ENCODE measurements around the gene TAF15. TPM values are rescaled to one million over a fixed set of nuclear protein-coding genes. Genes with fewer than 3 reads are reported as not detected.

The TAF15 gene
- polyA plus RNA-seq, 1 experiment: 51.6 TPM

DNA sequence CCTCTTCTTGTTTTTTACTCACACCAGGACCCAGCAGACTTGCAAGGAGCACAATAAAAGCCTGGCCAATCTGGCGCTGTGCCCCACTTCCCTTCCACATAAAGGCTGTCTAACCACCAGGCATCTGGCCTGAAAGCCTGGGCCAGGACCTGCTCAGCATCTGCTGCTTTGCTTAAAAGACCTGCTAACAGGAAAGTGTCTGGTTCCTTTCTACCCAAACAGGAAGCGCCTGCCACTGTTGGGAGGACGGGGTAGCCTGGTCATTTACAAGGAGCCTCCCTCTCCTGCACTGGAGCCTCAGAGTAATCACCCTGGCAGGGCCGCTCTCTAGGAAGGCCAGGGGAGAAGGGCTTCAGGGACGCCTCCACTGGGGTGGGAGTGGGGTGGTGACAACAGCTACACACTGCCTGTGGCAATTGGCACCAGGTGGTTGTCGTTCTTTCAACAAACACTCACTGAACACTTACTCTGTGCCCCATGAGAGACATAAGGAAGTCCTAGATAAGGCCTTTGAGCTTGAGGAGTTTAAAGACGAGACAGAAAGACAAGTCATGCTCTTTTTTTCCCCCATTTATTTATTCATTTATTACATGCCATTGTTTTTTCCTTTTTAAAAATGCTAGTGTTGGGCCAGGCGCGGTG is 7.6 kb upstream of the TAF15 start:
- TF ChIP-seq, protein P1, sequence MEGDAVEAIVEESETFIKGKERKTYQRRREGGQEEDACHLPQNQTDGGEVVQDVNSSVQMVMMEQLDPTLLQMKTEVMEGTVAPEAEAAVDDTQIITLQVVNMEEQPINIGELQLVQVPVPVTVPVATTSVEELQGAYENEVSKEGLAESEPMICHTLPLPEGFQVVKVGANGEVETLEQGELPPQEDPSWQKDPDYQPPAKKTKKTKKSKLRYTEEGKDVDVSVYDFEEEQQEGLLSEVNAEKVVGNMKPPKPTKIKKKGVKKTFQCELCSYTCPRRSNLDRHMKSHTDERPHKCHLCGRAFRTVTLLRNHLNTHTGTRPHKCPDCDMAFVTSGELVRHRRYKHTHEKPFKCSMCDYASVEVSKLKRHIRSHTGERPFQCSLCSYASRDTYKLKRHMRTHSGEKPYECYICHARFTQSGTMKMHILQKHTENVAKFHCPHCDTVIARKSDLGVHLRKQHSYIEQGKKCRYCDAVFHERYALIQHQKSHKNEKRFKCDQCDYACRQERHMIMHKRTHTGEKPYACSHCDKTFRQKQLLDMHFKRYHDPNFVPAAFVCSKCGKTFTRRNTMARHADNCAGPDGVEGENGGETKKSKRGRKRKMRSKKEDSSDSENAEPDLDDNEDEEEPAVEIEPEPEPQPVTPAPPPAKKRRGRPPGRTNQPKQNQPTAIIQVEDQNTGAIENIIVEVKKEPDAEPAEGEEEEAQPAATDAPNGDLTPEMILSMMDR (IDR thresholded peaks at IDR 0.05; ENCODE audit: low read depth, low read length): no peak
- Histone ChIP-seq H3K9me3 (ENCODE audit: control insufficient read depth, insufficient read depth, low read length) (no peaks in the 10 kb centered on the region), H3K27ac (ENCODE audit: low read depth, low read length) (no peak overlapping the region), H3K4me3 (ENCODE audit: low read depth, low read length) (no peak overlapping the region), H3K27me3 (ENCODE audit: control insufficient read depth, insufficient read depth, low read length) (peaks cover 22% of the 10 kb centered on the region)
- no peak for DNase-seq (ENCODE audit: low read depth, low spot score)
- POLR2A ChIA-PET: no interaction called here
- CTCF ChIA-PET: interaction anchor here (1.2 kb wide), 1 partner anchor 38 kb away, joined by 11 read pairs; no protein-coding TSS in a partner anchor

DNA sequence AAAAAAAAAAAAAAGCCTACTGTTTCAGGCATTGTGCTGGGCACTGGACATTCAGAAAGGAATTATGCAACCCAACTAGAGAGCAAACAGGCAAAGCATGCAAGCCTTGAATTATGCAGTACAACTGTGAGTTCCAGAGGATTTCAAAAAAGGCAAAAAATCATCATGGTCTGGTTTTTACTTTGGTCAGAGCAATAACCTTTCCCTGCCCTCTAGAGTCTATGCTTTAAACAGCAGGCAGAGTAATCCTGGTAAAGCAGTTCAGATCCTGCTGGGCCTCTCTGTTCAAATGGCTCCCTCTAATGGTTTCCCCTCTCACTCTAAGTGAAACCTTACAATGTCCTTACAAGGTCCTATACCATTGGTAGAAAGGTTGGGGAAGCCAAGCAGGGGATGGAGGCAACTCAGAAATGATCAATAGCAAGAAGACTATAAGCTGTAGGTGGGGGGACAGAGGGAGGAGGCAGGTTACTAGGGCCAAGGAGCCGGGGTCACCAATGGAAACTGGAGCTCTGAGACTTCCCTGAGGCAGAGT is 4.6 kb upstream of the TAF15 start:
- DNase-seq (ENCODE audit: low read depth, low spot score): peak; percentile 84
- POLR2A ChIA-PET: interaction anchor here (0.7 to 1.6 kb wide), 3 partner anchors 40 to 47 kb away, joined by 3 to 9 read pairs (median 5); no protein-coding TSS in a partner anchor
- CTCF ChIA-PET: interaction anchor here (0.6 to 9.6 kb wide), 39 partner anchors 8 to 539 kb away, joined by 3 to 478 read pairs (median 6); partner anchors contain the start of genes C17orf50 and RASL10B
- H3K9me3 ChIP-seq (ENCODE audit: control insufficient read depth, insufficient read depth, low read length): no peaks in the 10 kb centered on the region; the same call in 1 of the 2 replicates
- TF ChIP-seq, protein P1 (IDR thresholded peaks at IDR 0.05; ENCODE audit: low read depth, low read length): peak; percentile 100
- H3K4me3 ChIP-seq (ENCODE audit: low read depth, low read length): no peak overlapping the region
- H3K27ac ChIP-seq (ENCODE audit: low read depth, low read length): no peak overlapping the region
- peaks cover 5% of the 10 kb centered on the region for H3K27me3 ChIP-seq (ENCODE audit: control insufficient read depth, insufficient read depth, low read length)

DNA sequence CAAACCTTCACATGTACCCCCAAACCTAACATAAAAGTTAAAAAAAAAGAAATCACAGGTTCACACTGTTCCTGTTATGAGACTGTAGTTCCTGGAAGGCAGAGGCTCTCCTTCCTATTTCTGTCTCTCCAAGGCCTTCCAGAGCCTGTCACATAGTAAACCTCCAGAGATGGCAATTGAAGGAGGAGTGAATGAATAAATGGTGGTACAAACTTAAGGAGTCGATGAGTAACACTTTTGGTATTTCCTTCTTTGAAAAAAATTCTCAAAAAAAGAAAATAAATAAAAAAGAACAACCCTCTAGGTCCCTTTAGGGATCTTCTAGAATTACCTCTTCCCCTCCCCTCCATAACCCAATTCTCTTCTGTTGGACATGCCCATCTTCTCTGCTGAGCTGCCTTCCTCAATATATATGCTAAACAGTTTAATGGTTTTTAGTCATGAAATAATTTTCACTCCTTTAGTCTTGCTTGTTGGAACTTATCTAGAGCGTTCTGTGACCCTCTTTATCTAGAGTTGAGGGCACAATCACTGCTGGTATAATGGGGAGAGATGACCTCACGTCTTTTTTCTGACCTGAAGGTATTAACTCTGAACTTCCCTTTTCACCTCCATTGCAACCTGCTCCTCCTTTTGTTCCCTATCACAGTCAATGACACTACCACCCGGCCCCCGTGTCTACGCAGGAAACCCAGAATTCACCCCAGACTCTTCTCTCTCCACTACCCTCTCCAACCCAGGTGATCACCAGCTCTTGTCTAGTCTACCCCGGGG is 1.7 kb upstream of the TAF15 start:
- ChIA-PET POLR2A (interaction anchor here (1.5 to 1.8 kb wide), 3 partner anchors 10 to 43 kb away, joined by 8 to 24 read pairs (median 13); no protein-coding TSS in a partner anchor), CTCF (interaction anchor here (0.5 to 9.6 kb wide), 15 partner anchors 8 to 216 kb away, joined by 3 to 478 read pairs (median 8); partner anchors contain the start of gene C17orf50)
- H3K27me3 ChIP-seq (ENCODE audit: control insufficient read depth, insufficient read depth, low read length): no peaks in the 10 kb centered on the region
- no peak for DNase-seq (ENCODE audit: low read depth, low spot score)
- TF ChIP-seq, protein P1 (IDR thresholded peaks at IDR 0.05; ENCODE audit: low read depth, low read length): no peak
- no peak overlapping the region for H3K27ac ChIP-seq (ENCODE audit: low read depth, low read length)
- H3K9me3 ChIP-seq (ENCODE audit: control insufficient read depth, insufficient read depth, low read length): no peaks in the 10 kb centered on the region; the same call in 1 of the 2 replicates
- no peak overlapping the region for H3K4me3 ChIP-seq (ENCODE audit: low read depth, low read length)

DNA sequence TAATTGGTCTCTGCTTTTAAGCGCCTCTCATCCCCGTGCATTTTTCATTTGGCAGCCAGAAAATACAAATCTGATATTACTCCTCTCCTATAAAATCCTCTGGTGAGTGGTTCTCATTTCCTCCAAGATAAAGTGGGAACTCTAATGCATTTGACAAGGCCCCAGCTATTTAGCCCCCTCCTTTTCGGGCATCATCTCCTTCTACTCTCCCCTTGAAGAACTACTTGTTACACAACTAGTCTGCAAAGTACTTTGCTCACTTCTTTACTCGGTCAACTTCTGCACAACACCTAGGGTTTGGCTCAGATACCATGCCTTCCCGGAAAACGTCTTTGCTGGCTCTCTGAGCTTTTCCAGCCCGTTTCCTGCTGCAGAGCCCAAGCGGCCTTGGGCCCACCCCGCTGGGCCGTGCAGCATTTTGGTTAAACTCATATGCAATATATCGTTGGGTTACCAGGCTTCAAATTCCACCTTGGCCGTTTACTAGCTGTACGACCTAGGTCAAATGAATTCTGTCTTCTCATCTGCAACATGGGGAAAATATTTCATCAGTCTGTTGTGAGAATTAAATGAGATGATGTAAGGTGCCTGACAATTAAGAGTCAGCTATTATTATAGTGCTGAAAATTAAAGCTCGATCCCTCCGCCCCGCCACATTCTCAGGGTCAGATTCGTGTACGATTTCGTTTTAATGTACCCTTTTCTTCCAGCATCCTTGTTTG is 883 bp upstream of the TAF15 start:
- POLR2A ChIA-PET: interaction anchor here (0.5 to 1.8 kb wide), 15 partner anchors 9 to 565 kb away, joined by 3 to 24 read pairs (median 5); partner anchors contain the start of genes AP2B1, PEX12, RASL10B and SLFN5
- CTCF ChIA-PET: interaction anchor here (0.5 to 9.6 kb wide), 30 partner anchors 9 to 769 kb away, joined by 3 to 478 read pairs (median 5); partner anchors contain the start of gene C17orf50
- TF ChIP-seq, protein P1 (IDR thresholded peaks at IDR 0.05; ENCODE audit: low read depth, low read length): no peak
- Histone ChIP-seq H3K27me3 (ENCODE audit: control insufficient read depth, insufficient read depth, low read length) (no peaks in the 10 kb centered on the region), H3K4me3 (ENCODE audit: low read depth, low read length) (peak overlapping the region; percentile 99), H3K9me3 (ENCODE audit: control insufficient read depth, insufficient read depth, low read length) (no peaks in the 10 kb centered on the region; the same call in 1 of the 2 replicates), H3K27ac (ENCODE audit: low read depth, low read length) (peak overlapping the region; percentile 84)
- DNase-seq (ENCODE audit: low read depth, low spot score): no peak

Measured in AG04450 (cell line).